Esophagus muscularis mucosa (tissue), 4 donors: Measurements from ENCODE around the gene ZNF726. TPM values are rescaled to one million over a fixed set of nuclear protein-coding genes. Genes with fewer than 3 reads are reported as not detected.
"Not testable (repeated sequence)": the region's sequence is repeated elsewhere in the genome, so short reads cannot be mapped to it uniquely, and the experiment has no call there.

Experiments
- DNase-seq: peaks from one replicate; pipeline ENCODE4 v3.0.0-alpha.2; 2017; ENCODE audit errors: extremely low spot score
- H3K27ac ChIP-seq, 4 donors: fragments of 200-600 bp; sonication (generic); replicated peaks in 1 of 4; 1 replicate in 3 of 4; 2 replicates in 1 of 4; pipeline ENCODE4 v1.5.1; 2016 to 2019; ENCODE audit warnings: mild to moderate bottlenecking in 1 of 4
- H3K27me3 ChIP-seq, 4 donors: fragments of 200-600 bp; sonication (generic); one replicate each; pipeline versions ENCODE4 v1.5.1 to v1.6.0; 2016 to 2019
- H3K36me3 ChIP-seq, 4 donors: fragments of 200-600 bp; sonication (generic); one replicate each; pipeline ENCODE4 v1.5.1; 2016 to 2019
- H3K4me1 ChIP-seq, 4 donors: fragments of 200-600 bp; sonication (generic); one replicate each; pipeline ENCODE4 v1.5.1; 2016 to 2019
- H3K4me3 ChIP-seq, 4 donors: fragments of 200-600 bp; sonication (generic); 1 replicate in 2 of 4; 2 replicates in 2 of 4; pipeline ENCODE4 v1.5.1; 2016 to 2019; ENCODE audit warnings: mild to moderate bottlenecking in 4 of 4, moderate library complexity in 1 of 4
- H3K9me3 ChIP-seq, 4 donors: fragments of 200-600 bp; sonication (generic); 1 replicate in 3 of 4; 2 replicates in 1 of 4; pipeline ENCODE4 v1.5.1; 2016 to 2019
- CTCF ChIP-seq, 3 experiments: fragments of 200-600 bp in 2 of 3; fragments of 450-650 bp in 1 of 3; sonication (generic) in 2 of 3; IDR thresholded peaks; one replicate each; pipeline ENCODE4 v1.5.1; 2017 to 2019; ENCODE audit warnings: antibody characterized with exemption in 3 of 3, mild to moderate bottlenecking in 2 of 3, moderate library complexity in 1 of 3
- EP300 ChIP-seq: sonication (generic); formaldehyde crosslinking; IDR thresholded peaks from one replicate; pipeline ENCODE4 v1.6.1; 2017; ENCODE audit warnings: antibody characterized with exemption
- POLR2A ChIP-seq: fragments of 450-650 bp; IDR thresholded peaks from one replicate; pipeline ENCODE4 v1.6.1; 2017; ENCODE audit warnings: antibody characterized with exemption, moderate library complexity, mild to moderate bottlenecking, low read depth
- POLR2AphosphoS5 ChIP-seq, 2 donors: sonication (generic); formaldehyde crosslinking; IDR thresholded peaks; one replicate each; pipeline ENCODE4 v1.6.1; 2017; ENCODE audit warnings: antibody characterized with exemption in 2 of 2
- WGBS: methylation state at CpG from one replicate; pipeline ENCODE4 v1.1.5; 2018; 5-methylcytosine and 5-hydroxymethylcytosine counted together
- intact Hi-C: fragments of 100-400 bp; cut with DNase I; formaldehyde crosslinking; loops from one replicate; pipeline ENCODE4 v1.15.1; 2023
- total RNA-seq, 4 donors: library from RNA; depleted of rRNA; stranded (reverse); fragments of >200 nt; gene quantifications; one replicate each; pipeline versions ENCODE4 v1.1.0 to v1.2.1, GENCODE V29; 2016

Gene ZNF726
- total RNA-seq, 4 donors from 2014 or later = 0.32 to 0.80 (median 0.37) TPM

GRCh38 chr19:23882493-23882892 is 32.2 kb upstream of the ZNF726 start:
- H3K27ac ChIP-seq = no peak overlapping the region
- intact Hi-C loops = no loop called here
- no peak overlapping the region for H3K4me3 ChIP-seq
- H3K36me3 ChIP-seq = no peaks in the 10 kb centered on the region
- peaks cover 0 to 6% (median 0%) of the 10 kb centered on the region in 4 donors for H3K27me3 ChIP-seq
- WGBS = 49% methylated on average over 5 of the region's 5 CpGs
- no peaks in the 10 kb centered on the region for H3K9me3 ChIP-seq
- H3K4me1 ChIP-seq = no peaks in the 10 kb centered on the region
- DNase-seq = no peak
- TF ChIP-seq CTCF (IDR thresholded peaks at IDR 0.05) = no peak
- no peak for TF ChIP-seq POLR2AphosphoS5 (IDR thresholded peaks at IDR 0.05)
- TF ChIP-seq POLR2A = no peak
- TF ChIP-seq EP300 = no peak

- Histone ChIP-seq H3K27me3 (no peaks in the 10 kb centered on the region), H3K36me3 (no peaks in the 10 kb centered on the region), H3K9me3 (peaks cover 0 to 6% (median 0%) of the 10 kb centered on the region in 4 donors), H3K4me1 (no peaks in the 10 kb centered on the region), H3K4me3 (no peak overlapping the region), H3K27ac (no peak overlapping the region)
- 87% methylated on average over 2 of the region's 2 CpGs for WGBS
- intact Hi-C loops = no loop called here
- TF ChIP-seq POLR2AphosphoS5 (IDR thresholded peaks at IDR 0.05) = no peak
- TF ChIP-seq EP300 = no peak
- no peak for TF ChIP-seq POLR2A
- TF ChIP-seq CTCF (IDR thresholded peaks at IDR 0.05) = no peak
- DNase-seq = no peak
These were observed 30.3 kb upstream of the ZNF726 start for GRCh38 chr19:23884363-23884762.

- H3K9me3 ChIP-seq = peaks cover 0 to 6% (median 0%) of the 10 kb centered on the region in 4 donors
- H3K36me3 ChIP-seq = no peaks in the 10 kb centered on the region
- no peak for TF ChIP-seq EP300
- no peak for TF ChIP-seq POLR2A
- no peak for TF ChIP-seq CTCF (IDR thresholded peaks at IDR 0.05)
- TF ChIP-seq POLR2AphosphoS5 (IDR thresholded peaks at IDR 0.05) = no peak
- H3K4me3 ChIP-seq = no peak overlapping the region
- H3K27me3 ChIP-seq = no peaks in the 10 kb centered on the region
- H3K27ac ChIP-seq = no peak overlapping the region
- DNase-seq = no peak
- no peaks in the 10 kb centered on the region for H3K4me1 ChIP-seq
- intact Hi-C loops = no loop called here
- WGBS = 58% methylated on average over 5 of the region's 5 CpGs
These were observed 27.0 kb upstream of the ZNF726 start for GRCh38 chr19:23887642-23888041.

- intact Hi-C loops, DNase-seq: not testable (repeated sequence)
- 86% methylated on average over 15 of the region's 15 CpGs for WGBS
These were observed 18.6 kb upstream of the ZNF726 start for GRCh38 chr19:23896096-23896495.

GRCh38 chr19:23896912-23897311 is 17.8 kb upstream of the ZNF726 start:
- Histone ChIP-seq H3K9me3 (peaks cover 0 to 6% (median 0%) of the 10 kb centered on the region in 4 donors), H3K4me1 (no peaks in the 10 kb centered on the region), H3K36me3 (no peaks in the 10 kb centered on the region), H3K4me3 (no peak overlapping the region), H3K27ac (no peak overlapping the region), H3K27me3 (no peaks in the 10 kb centered on the region)
- TF ChIP-seq POLR2A (no peak), POLR2AphosphoS5 (IDR thresholded peaks at IDR 0.05) (no peak), CTCF (IDR thresholded peaks at IDR 0.05) (no peak), EP300 (no peak)
- DNase-seq = no peak
- WGBS = 78% methylated on average over 1 of the region's 1 CpG
- intact Hi-C loops = no loop called here

More at GRCh38 chr19:23896096-23896495, 18.6 kb upstream of the ZNF726 start:
- not testable (repeated sequence) for H3K9me3 ChIP-seq, H3K27ac ChIP-seq, H3K27me3 ChIP-seq, H3K36me3 ChIP-seq, H3K4me3 ChIP-seq, H3K4me1 ChIP-seq
